ENCODE measurements around the gene LCE7A.

- TF ChIP-seq, protein P1, sequence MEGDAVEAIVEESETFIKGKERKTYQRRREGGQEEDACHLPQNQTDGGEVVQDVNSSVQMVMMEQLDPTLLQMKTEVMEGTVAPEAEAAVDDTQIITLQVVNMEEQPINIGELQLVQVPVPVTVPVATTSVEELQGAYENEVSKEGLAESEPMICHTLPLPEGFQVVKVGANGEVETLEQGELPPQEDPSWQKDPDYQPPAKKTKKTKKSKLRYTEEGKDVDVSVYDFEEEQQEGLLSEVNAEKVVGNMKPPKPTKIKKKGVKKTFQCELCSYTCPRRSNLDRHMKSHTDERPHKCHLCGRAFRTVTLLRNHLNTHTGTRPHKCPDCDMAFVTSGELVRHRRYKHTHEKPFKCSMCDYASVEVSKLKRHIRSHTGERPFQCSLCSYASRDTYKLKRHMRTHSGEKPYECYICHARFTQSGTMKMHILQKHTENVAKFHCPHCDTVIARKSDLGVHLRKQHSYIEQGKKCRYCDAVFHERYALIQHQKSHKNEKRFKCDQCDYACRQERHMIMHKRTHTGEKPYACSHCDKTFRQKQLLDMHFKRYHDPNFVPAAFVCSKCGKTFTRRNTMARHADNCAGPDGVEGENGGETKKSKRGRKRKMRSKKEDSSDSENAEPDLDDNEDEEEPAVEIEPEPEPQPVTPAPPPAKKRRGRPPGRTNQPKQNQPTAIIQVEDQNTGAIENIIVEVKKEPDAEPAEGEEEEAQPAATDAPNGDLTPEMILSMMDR (conservative IDR thresholded peaks at IDR 0.05), result no peak
- TF ChIP-seq ZFX (IDR thresholded peaks at IDR 0.05), result no peak
These were observed 20.5 kb downstream of the LCE7A start for GRCh38 chr1:152880316-152880715.
